Measurements from ENCODE around the gene SLC22A31.
"Not testable (repeated sequence)": the region's sequence is repeated elsewhere in the genome, so short reads cannot be mapped to it uniquely, and the experiment has no call there.

The SLC22A31 gene

DNA sequence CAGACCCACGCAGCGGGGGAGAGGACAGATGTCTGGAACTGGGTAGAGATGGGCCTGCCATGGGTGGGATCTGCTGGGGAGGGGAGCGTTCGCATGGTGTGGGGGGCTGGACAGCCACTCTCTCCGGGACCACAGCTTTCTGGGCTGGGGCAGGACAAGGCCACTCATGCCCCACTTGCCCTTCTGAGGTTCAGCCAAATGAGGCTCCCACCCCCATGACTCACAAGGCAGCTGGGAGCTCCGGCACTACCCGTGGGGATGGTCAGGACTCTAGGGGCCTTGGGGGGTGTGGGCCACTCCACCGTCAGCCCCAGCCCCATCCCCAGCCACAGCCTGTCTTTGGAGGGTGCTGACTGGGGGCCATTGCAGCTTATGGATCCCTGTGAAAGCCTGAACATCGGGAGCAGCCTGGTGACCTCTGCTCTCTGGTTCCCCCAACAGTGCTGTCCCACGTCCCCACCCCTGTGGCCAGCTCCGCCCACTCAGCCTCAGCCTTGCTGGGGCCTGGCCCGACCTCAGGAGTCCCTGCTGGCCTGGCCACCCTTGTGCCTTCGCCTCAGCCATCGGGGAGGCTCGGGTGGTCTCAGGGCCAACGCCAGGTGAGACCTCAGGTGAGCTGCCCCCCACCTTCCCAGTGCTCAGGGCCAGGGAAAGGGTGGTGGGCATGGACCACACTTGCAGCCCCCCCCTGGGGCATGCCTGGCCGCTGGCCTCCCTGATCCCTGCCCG, 33.5 kb downstream of the SLC22A31 start:
- no peak for DNase-seq (ENCODE audit: low read depth in 3 of 3, low spot score in 1 of 3)

- DNase-seq (ENCODE audit: low read depth in 3 of 3, low spot score in 1 of 3): not testable (repeated sequence)
These were observed 34.7 kb downstream of the SLC22A31 start for GRCh38 chr16:89165681-89165979.

GRCh38 chr16:89164847-89165680, 35.3 kb downstream of the SLC22A31 start:
- no peak for DNase-seq (ENCODE audit: low read depth in 3 of 3, low spot score in 1 of 3)

- DNase-seq (ENCODE audit: low read depth in 3 of 3, low spot score in 1 of 3): no peak
These were observed 35.9 kb downstream of the SLC22A31 start for GRCh38 chr16:89164436-89164835.

GRCh38 chr16:89163297-89163696, 37.0 kb downstream of the SLC22A31 start:
- no peak for DNase-seq (ENCODE audit: low read depth in 3 of 3, low spot score in 1 of 3)

- DNase-seq (ENCODE audit: low read depth in 3 of 3, low spot score in 1 of 3): no peak
These were observed 38.3 kb downstream of the SLC22A31 start for GRCh38 chr16:89161763-89162713.

GRCh38 chr16:89160977-89161701, 39.2 kb downstream of the SLC22A31 start:
- DNase-seq (ENCODE audit: low read depth in 3 of 3, low spot score in 1 of 3): no peak

DNA sequence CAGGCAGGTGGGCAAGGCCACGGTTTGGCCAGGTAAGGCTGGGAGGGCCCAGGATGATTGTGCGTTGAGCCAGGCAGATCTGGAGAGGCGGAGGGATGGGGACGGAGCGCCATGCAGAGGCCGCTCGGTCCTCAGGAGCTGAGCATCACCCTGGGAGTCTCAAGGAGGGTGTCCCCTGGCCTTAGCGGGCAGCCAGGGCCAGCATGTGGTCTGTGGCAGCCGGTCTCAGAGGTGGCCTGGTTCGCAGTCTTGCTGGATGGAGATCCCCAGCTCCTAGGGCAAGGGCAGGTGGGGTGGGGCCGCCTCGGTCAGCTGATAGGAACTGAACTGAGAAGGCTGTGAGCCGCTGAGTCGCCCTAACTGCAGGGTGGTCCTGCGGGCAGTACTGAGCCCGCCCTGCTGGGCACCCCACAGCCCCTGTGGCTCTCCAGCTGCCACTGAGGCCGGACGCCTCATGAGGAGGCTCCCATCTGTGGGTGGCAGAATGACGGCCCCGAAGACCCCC, 40.4 kb downstream of the SLC22A31 start:
- no peak for DNase-seq (ENCODE audit: low read depth in 3 of 3, low spot score in 1 of 3)

- no peak for DNase-seq (ENCODE audit: low read depth in 3 of 3, low spot score in 1 of 3)
These were observed 41.1 kb downstream of the SLC22A31 start for GRCh38 chr16:89159066-89159849.

DNA sequence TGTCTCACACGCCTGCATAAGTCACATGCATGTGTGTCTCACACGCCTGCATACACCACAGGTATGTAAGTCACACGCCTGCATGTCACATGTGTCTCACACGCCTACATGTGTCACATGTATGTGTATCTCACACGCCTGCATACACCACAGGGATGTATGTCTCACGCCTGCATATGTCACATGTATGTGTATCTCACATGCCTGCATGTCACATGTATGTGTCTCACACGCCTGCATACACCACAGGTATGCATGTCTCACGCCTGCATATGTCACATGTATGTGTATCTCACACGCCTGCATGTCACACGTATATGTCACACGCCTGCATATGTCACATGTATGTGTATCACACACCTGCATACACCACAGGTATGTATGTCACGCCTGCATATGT, 42.6 kb downstream of the SLC22A31 start:
- no peak for DNase-seq (ENCODE audit: low read depth in 3 of 3, low spot score in 1 of 3)

- DNase-seq (ENCODE audit: low read depth in 3 of 3, low spot score in 1 of 3): no peak
These were observed 43.3 kb downstream of the SLC22A31 start for GRCh38 chr16:89156740-89157645.

GRCh38 chr16:89155851-89156739, 44.2 kb downstream of the SLC22A31 start:
- DNase-seq (ENCODE audit: low read depth in 3 of 3, low spot score in 1 of 3): no peak

DNA sequence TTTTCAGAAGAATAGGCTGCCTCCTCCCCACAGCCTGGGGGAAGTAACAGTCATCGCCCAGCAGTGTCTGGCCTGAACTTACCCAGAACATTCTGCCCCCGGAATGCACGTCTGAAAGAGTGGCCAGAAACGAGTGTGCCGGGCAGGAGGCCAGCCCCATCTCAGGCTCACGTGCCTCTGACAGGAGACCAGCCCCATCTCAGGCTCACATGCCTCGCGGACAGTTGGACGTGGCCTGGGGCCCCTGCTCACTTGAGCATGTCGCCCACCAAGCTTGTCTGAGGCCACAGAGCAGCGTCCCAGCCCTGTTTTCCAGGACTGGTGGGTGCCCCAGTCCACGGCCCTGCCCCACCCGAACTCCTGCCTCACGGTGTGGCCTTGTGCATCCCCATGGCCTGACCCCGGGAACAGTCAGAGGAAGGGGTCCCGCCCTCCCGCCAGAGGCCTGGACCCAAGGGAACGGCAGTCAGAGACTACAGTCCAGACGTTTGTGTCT, 45.1 kb downstream of the SLC22A31 start:
- no peak for DNase-seq (ENCODE audit: low read depth in 3 of 3, low spot score in 1 of 3)

GRCh38 chr16:89154390-89155183, 45.8 kb downstream of the SLC22A31 start:
- no peak for DNase-seq (ENCODE audit: low read depth in 3 of 3, low spot score in 1 of 3)

- DNase-seq (ENCODE audit: low read depth in 3 of 3, low spot score in 1 of 3): no peak
These were observed 46.5 kb downstream of the SLC22A31 start for GRCh38 chr16:89153848-89154271.

- no peak for DNase-seq (ENCODE audit: low read depth in 3 of 3, low spot score in 1 of 3)
These were observed 47.3 kb downstream of the SLC22A31 start for GRCh38 chr16:89152831-89153700.
